Neural crest cell (in vitro differentiated cells): ENCODE results near the gene TEX53. TPM values are rescaled to one million over a fixed set of nuclear protein-coding genes. Genes with fewer than 3 reads are reported as not detected.
A peak's percentile ranks its signal among the peaks of the same experiment; 100 is the strongest.

Experiments used
- DNase-seq: peaks from one replicate; pipeline ENCODE4 v3.0.0; 2021; ENCODE audit warnings: low read depth, mixed read lengths, low spot score
- H3K27ac Mint-ChIP-seq: one replicate; pipeline ENCODE4 v1.8.0; 2021; ENCODE audit warnings: mild to moderate bottlenecking, mixed read lengths; ENCODE audit not compliant: unreplicated experiment
- H3K27me3 Mint-ChIP-seq: 2 replicates; pipeline ENCODE4 v1.8.0; 2021; ENCODE audit warnings: low read depth, mild to moderate bottlenecking, mixed read lengths
- H3K36me3 Mint-ChIP-seq: 2 replicates; pipeline ENCODE4 v1.8.0; 2021; ENCODE audit warnings: low read depth, mild to moderate bottlenecking, mixed read lengths
- H3K4me1 Mint-ChIP-seq: 2 replicates; pipeline ENCODE4 v1.8.0; 2021; ENCODE audit warnings: mixed read lengths
- H3K4me3 Mint-ChIP-seq: one replicate; pipeline ENCODE4 v1.8.0; 2021; ENCODE audit warnings: mild to moderate bottlenecking, mixed read lengths
- H3K9me3 Mint-ChIP-seq: 2 replicates; pipeline ENCODE4 v1.8.0; 2021; ENCODE audit warnings: mixed read lengths
- CTCF ChIP-seq: fragments of 200-600 bp; sonication (generic); conservative IDR thresholded peaks from 2 replicates; pipeline ENCODE4 v1.5.0; 2021; ENCODE audit warnings: antibody characterized with exemption, mild to moderate bottlenecking
- long read RNA-seq: library from polyadenylated mRNA; unstranded; transcript quantifications from one replicate; pipeline ENCODE4 v2.0.0, GENCODE V29; 2020
- total RNA-seq: library from RNA; stranded (reverse); gene quantifications from 2 replicates; pipeline ENCODE4 v1.2.1, GENCODE V29; 2021

TEX53 gene
- total RNA-seq: not detected in 2 replicates
- long read RNA-seq: 0 reads

- TF ChIP-seq CTCF: no peak
- H3K9me3 Mint-ChIP-seq: no peaks in the 10 kb centered on the region
These were observed at the start of gene TEX53 for GRCh38 chr9:114657705-114658104. Gene TEX53, minus strand, starts transcription at chr9:114657805. Its CDS starts 31 bp downstream, at chr9:114657774.

GRCh38 chr9:114706711-114707110, 49.1 kb upstream of the TEX53 start:
- no peak for TF ChIP-seq CTCF
- Mint-ChIP-seq H3K36me3 (no peaks in the 10 kb centered on the region), H3K27ac (no peak overlapping the region), H3K9me3 (no peaks in the 10 kb centered on the region), H3K27me3 (peaks cover 6% of the 10 kb centered on the region), H3K4me3 (no peak overlapping the region), H3K4me1 (no peaks in the 10 kb centered on the region)
- DNase-seq: no peak

More at GRCh38 chr9:114657705-114658104, at the start of gene TEX53:
- Mint-ChIP-seq H3K4me3 (no peak within 1 kb of the TSS), H3K36me3 (no peaks in the 10 kb centered on the region), H3K4me1 (no peaks in the 10 kb centered on the region), H3K27me3 (peaks cover 17% of the 10 kb centered on the region), H3K27ac (peak within 1 kb of the TSS; percentile 86)
- no peak for DNase-seq

GRCh38 chr9:114701988-114702387, 44.4 kb upstream of the TEX53 start:
- H3K36me3 Mint-ChIP-seq: no peaks in the 10 kb centered on the region
- no peak overlapping the region for H3K27ac Mint-ChIP-seq
- no peaks in the 10 kb centered on the region for H3K27me3 Mint-ChIP-seq
- H3K4me1 Mint-ChIP-seq: no peaks in the 10 kb centered on the region
- DNase-seq: no peak
- H3K4me3 Mint-ChIP-seq: no peak overlapping the region
- peaks cover 5% of the 10 kb centered on the region for H3K9me3 Mint-ChIP-seq
- TF ChIP-seq CTCF: no peak

- TF ChIP-seq CTCF: no peak
- Mint-ChIP-seq H3K4me1 (peaks cover 4% of the 10 kb centered on the region), H3K27me3 (no peaks in the 10 kb centered on the region), H3K36me3 (no peaks in the 10 kb centered on the region), H3K4me3 (no peak overlapping the region), H3K9me3 (peaks cover 8% of the 10 kb centered on the region), H3K27ac (no peak overlapping the region)
- no peak for DNase-seq
These were observed 40.3 kb upstream of the TEX53 start for GRCh38 chr9:114697951-114698351.

GRCh38 chr9:114696814-114697544, 39.4 kb upstream of the TEX53 start:
- Mint-ChIP-seq H3K27ac (no peak overlapping the region), H3K9me3 (peaks cover 8% of the 10 kb centered on the region), H3K4me1 (peaks cover 4% of the 10 kb centered on the region), H3K36me3 (no peaks in the 10 kb centered on the region), H3K27me3 (no peaks in the 10 kb centered on the region), H3K4me3 (no peak overlapping the region)
- TF ChIP-seq CTCF: no peak
- no peak for DNase-seq
